HG03469 (cell line): ENCODE measurements around the gene ACSS1.
"Not testable (repeated sequence)": the region's sequence is repeated elsewhere in the genome, so short reads cannot be mapped to it uniquely, and the experiment has no call there.

ENCODE experiments used
- ATAC-seq: cut with Tn5 transposase; IDR thresholded peaks from one replicate; pipeline ENCODE4 v1.9.1; 2021; ENCODE audit warnings: mild to moderate bottlenecking, moderate library complexity, moderate number of reproducible peaks; ENCODE audit not compliant: unreplicated experiment

Gene ACSS1

GRCh38 chr20:25015986-25016385, 42.0 kb downstream of the ACSS1 start:
- ATAC-seq = no peak

- no peak for ATAC-seq
Observed at GRCh38 chr20:25014816-25015215, 43.1 kb downstream of the ACSS1 start.

DNA sequence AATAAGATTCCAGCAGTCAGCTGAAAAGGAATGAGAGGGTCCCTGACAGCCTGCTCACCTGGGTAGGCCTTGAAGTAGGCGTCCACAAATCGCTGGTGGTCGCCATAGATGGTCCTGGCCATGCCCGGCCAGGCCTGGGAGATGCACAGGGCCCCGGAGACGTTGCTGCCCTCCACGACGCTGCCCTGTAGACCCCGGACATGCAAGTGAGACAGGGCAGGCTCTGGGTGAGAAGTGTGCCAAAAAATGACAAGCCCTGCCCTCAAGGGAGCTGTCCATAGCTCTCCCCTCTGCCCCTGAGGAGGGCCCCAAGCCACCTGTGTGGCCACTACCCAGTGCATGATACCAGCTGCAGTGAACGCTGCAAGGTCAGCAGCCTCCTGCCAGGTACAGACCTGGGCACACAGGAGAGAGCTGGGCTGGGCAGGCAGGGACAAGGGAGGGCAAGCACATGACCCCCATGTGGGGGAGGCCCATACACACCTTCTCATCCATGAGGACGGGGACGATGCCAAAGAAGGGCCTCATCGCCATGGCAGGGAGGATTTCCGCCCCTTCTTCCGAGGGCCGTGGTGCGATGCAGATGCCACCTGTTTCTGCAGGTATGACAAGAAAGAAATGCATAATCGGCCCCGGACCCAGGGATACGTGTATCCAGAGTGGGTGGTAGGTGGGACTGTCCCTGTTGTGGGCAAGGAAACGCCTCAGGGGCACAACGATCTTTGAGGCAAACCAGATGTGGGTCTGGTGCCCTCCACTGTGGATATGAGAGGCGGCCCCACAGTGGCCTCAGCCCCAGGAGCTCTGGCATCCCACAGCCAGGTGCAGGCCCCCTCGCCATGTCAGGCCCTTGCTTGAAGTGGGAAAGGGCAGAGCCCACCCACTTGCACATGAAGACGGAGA, 44.2 kb downstream of the ACSS1 start:
- ATAC-seq = no peak

DNA sequence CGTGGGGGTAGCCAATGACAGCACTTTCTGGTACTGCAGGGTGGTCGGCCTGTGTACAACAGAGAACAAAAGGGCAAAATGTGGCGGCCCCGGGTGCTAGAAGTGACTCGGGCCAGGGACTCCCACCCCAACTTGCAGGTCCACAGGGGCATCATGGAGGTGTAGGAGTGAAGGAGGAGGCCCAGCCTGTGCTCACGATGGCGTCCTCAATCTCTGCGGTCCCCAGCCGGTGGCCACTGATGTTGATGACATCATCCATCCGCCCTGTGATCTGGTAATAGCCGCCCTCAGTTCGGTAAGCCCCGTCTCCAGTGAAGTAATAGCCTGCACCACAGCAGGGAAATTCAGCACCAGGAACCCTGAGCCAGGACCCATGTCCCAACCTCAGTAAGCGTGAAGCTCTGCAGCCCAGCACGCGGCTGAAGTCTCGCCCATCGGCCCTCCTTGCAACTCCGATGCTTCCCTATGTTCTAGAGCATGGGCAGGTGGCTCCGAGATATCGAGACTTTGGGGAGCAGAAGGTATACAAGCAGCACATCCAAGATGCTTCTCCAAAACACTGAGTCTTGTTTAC, 45.2 kb downstream of the ACSS1 start:
- no peak for ATAC-seq

DNA sequence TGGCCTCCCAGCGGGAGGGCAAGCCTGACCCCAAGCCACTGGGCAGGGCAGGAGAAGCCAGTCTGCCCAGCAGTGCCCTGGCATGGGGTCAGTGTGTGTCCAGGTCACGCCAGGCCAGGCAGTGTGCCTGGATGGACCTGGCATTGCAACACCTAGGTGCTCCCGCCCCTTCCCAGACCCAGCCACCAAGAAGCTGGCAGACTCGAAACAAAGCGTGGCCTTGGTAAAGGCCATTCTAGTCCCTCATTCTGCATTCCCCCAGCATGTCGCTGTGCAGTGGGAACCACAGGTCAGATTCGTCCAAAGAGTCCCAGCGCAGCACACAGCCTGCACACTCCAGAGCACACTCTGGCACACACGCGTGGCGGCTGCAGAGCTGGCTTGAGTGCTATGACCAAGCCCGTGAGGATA, 46.1 kb downstream of the ACSS1 start:
- ATAC-seq = no peak

GRCh38 chr20:25011261-25011660, 46.7 kb downstream of the ACSS1 start:
- no peak for ATAC-seq

- no peak for ATAC-seq
Observed at GRCh38 chr20:25009218-25010145, 48.5 kb downstream of the ACSS1 start.

GRCh38 chr20:25008388-25009217, 49.3 kb downstream of the ACSS1 start:
- no peak for ATAC-seq

DNA sequence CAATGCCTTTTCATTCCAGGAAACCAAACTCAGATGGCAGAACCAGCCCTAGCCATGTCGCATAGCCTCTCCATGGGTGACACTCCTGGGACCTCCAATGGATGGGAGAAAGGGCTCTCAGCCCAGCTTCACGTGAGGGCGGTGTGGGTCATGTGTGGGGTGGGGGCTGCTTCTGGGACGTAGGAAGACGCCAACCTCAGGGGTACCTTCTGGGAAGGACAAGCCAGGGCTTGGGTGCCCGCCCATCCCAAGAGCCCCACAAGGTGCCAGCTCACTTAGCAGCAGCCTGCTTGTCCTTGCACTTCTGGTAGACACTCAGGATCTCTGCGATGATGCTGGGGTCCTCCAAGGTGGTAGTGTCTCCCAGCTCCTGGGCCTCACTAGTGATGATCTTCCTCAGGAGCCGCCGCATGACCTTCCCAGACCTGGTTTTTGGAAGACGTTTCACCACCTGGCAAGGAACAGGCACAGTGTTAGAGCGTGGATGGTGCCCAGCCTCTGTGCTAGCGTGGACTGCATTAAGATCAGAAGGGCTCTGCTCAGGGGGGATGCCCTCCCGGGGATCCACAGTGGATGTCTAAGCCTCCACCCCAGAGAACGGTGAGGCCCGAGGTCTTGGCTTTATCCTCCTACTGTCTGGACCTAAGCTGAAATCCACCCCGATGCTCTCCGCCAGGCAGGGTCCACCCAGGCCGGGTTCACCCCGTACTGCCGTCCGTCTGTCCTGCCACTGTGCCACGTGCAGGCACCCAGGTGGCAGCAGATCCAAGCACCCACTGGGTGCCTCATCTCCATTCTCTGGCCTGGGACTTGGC, 50.2 kb downstream of the ACSS1 start:
- no peak for ATAC-seq

- no peak for ATAC-seq
Observed at GRCh38 chr20:25006431-25007167, 51.3 kb downstream of the ACSS1 start.

GRCh38 chr20:25005661-25006060, 52.3 kb downstream of the ACSS1 start:
- ATAC-seq = no peak

- no peak for ATAC-seq
Observed at GRCh38 chr20:25005220-25005619, 52.7 kb downstream of the ACSS1 start.

- no peak for ATAC-seq
Observed at GRCh38 chr20:25003002-25003401, 54.9 kb downstream of the ACSS1 start.

DNA sequence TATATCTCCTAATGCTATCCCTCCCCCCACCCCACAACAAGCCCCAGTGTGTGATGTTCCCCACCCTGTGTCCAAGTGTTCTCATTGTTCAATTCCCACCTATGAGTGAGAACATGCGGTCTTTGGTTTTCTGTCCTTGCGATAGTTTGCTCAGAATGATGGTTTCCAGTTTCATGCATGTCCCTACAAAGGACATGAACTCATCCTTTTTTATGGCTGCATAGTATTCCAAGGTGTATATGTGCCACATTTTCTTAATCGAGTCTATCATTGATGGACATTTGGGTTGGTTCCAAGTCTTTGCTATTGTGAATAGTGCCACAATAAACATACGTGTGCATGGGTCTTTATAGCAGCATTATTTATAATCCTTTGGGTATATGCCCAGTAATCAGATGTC, 56.6 kb downstream of the ACSS1 start:
- not testable (repeated sequence) for ATAC-seq

DNA sequence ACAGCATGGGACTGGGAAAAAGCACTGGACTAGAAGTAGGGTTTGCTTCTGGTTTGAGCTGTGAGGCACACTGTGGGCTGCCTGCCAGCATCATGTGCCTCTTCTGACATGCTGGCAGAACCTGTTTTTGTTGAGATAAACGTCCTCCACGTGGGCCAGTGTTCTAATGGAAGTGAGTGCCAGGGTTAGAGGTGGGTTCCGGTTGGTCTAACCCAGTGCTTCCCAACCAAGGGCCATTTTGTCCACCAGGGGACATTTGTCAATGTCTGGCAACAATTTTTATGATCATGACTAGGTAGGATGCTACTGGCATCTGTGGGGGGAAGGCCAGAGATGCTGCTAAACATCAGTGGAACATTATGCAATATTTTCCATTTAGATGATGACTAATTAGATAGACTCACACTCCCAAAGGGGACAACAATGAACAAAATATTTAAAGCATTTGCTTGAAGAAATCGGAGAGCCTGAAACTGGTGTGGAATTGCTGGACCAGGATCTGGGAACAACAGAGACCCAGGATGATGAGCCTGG, 57.6 kb downstream of the ACSS1 start:
- ATAC-seq = no peak

GRCh38 chr20:24999568-24999967, 58.4 kb downstream of the ACSS1 start:
- no peak for ATAC-seq

- ATAC-seq = no peak
Observed at GRCh38 chr20:24998631-24999445, 59.1 kb downstream of the ACSS1 start.

GRCh38 chr20:24998121-24998520, 59.8 kb downstream of the ACSS1 start:
- ATAC-seq = no peak
